Liver (tissue), 9 donors: ENCODE data around the gene GARIN1A. TPM values are rescaled to one million over a fixed set of nuclear protein-coding genes. Genes with fewer than 3 reads are reported as not detected.

Experiments
- DNase-seq: peaks from one replicate; pipeline ENCODE4 v3.0.0-alpha.2; 2017; ENCODE audit warnings: low spot score
- H3K27ac ChIP-seq, 2 donors: one replicate each; pipeline ENCODE4 v1.7.0; 2013; ENCODE audit warnings: inconsistent platforms in 2 of 2, low read length in 2 of 2, control low read depth in 1 of 2, low read depth in 1 of 2, mild to moderate bottlenecking in 1 of 2
- H3K27me3 ChIP-seq, 4 donors: one replicate each; pipeline versions ENCODE4 v1.6.1 to v1.7.0; 2013; ENCODE audit warnings: low read length in 3 of 4, inconsistent platforms in 1 of 4, mild to moderate bottlenecking in 1 of 4, moderate library complexity in 1 of 4; ENCODE audit not compliant: control insufficient read depth in 4 of 4, insufficient read depth in 4 of 4
- H3K36me3 ChIP-seq, 4 donors: one replicate each; pipeline versions ENCODE4 v1.6.1 to v1.7.0; 2013; ENCODE audit warnings: low read length in 3 of 4, mild to moderate bottlenecking in 3 of 4, low read depth in 1 of 4, moderate library complexity in 1 of 4; ENCODE audit not compliant: control insufficient read depth in 4 of 4, insufficient read depth in 3 of 4
- H3K4me1 ChIP-seq, 4 donors: one replicate each; pipeline versions ENCODE4 v1.6.1 to v1.7.0; 2013; ENCODE audit warnings: low read length in 3 of 4, mild to moderate bottlenecking in 3 of 4, moderate library complexity in 1 of 4; ENCODE audit not compliant: control insufficient read depth in 4 of 4, insufficient read depth in 4 of 4
- H3K4me3 ChIP-seq, 3 donors: one replicate each; pipeline versions ENCODE4 v1.6.1 to v1.7.0; 2013; ENCODE audit warnings: low read length in 3 of 3, control low read depth in 1 of 3, low read depth in 1 of 3, mild to moderate bottlenecking in 1 of 3
- H3K9ac ChIP-seq, 2 donors: one replicate each; pipeline ENCODE4 v1.7.0; 2013; ENCODE audit warnings: low read length in 2 of 2, mild to moderate bottlenecking in 2 of 2, moderate library complexity in 2 of 2, control low read depth in 1 of 2, low read depth in 1 of 2
- H3K9me3 ChIP-seq, 4 donors: one replicate each; pipeline versions ENCODE4 v1.6.1 to v1.7.0; 2013; ENCODE audit warnings: low read length in 3 of 4; ENCODE audit not compliant: control insufficient read depth in 4 of 4
- CTCF ChIP-seq: fragments of 150-350 bp; IDR thresholded peaks from 2 replicates; pipeline ENCODE4 v1.5.1; 2017; ENCODE audit warnings: improper control_type of control experiment, low read depth, low read length; ENCODE audit not compliant: missing input control
- EGR1 ChIP-seq, 2 donors: IDR thresholded peaks; 2 replicates each; pipeline ENCODE4 v1.6.1; 2016 to 2018; ENCODE audit warnings: antibody characterized with exemption in 2 of 2, low read depth in 2 of 2
- FOXA1 ChIP-seq: IDR thresholded peaks from 2 replicates; pipeline ENCODE4 v1.6.1; 2016; ENCODE audit warnings: antibody characterized with exemption
- FOXA2 ChIP-seq: IDR thresholded peaks from 2 replicates; pipeline ENCODE4 v1.6.1; 2016; ENCODE audit warnings: antibody characterized with exemption
- GABPA ChIP-seq, 2 donors: IDR thresholded peaks in 1 of 2; conservative IDR thresholded peaks in 1 of 2; 2 replicates each; pipeline ENCODE4 v1.6.1; 2016; ENCODE audit warnings: antibody characterized with exemption in 2 of 2, mild to moderate bottlenecking in 1 of 2, moderate library complexity in 1 of 2
- HNF4A ChIP-seq, 2 donors: conservative IDR thresholded peaks; 2 replicates each; pipeline ENCODE4 v1.6.1; 2016; ENCODE audit warnings: antibody characterized with exemption in 2 of 2, mild to moderate bottlenecking in 2 of 2
- HNF4G ChIP-seq: IDR thresholded peaks from 2 replicates; pipeline ENCODE4 v1.6.1; 2016; ENCODE audit warnings: antibody characterized with exemption
- JUND ChIP-seq, 2 donors: IDR thresholded peaks; 2 replicates each; pipeline ENCODE4 v1.6.1; 2016; ENCODE audit warnings: antibody characterized with exemption in 2 of 2
- MAX ChIP-seq: IDR thresholded peaks from 2 replicates; pipeline ENCODE4 v1.6.1; 2016; ENCODE audit warnings: antibody characterized with exemption
- NR2F2 ChIP-seq: IDR thresholded peaks from 2 replicates; pipeline ENCODE4 v1.6.1; 2016; ENCODE audit warnings: antibody characterized with exemption
- RAD21 ChIP-seq, 2 donors: IDR thresholded peaks; 2 replicates each; pipeline ENCODE4 v1.6.1; 2016; ENCODE audit warnings: antibody characterized with exemption in 2 of 2, mild to moderate bottlenecking in 2 of 2
- RXRA ChIP-seq, 2 donors: IDR thresholded peaks; 2 replicates each; pipeline ENCODE4 v1.6.1; 2017 to 2018; ENCODE audit warnings: antibody characterized with exemption in 2 of 2, mild to moderate bottlenecking in 1 of 2
- SP1 ChIP-seq: IDR thresholded peaks from 2 replicates; pipeline ENCODE4 v1.6.1; 2018; ENCODE audit warnings: antibody characterized with exemption, mild to moderate bottlenecking
- TAF1 ChIP-seq: conservative IDR thresholded peaks from 2 replicates; pipeline ENCODE4 v1.6.1; 2016; ENCODE audit warnings: antibody characterized with exemption, mild to moderate bottlenecking
- YY1 ChIP-seq: IDR thresholded peaks from 2 replicates; pipeline ENCODE4 v1.6.1; 2016; ENCODE audit warnings: antibody characterized with exemption, mild to moderate bottlenecking
- WGBS: extraction: QIAGEN DNeasy Blood & Tissue Kit; methylation state at CpG from one replicate; pipeline ENCODE4 v1.1.7; 2013; 5-methylcytosine and 5-hydroxymethylcytosine counted together
- polyA plus RNA-seq, 2 donors: library from polyadenylated mRNA; stranded (reverse) in 1 of 2; unstranded in 1 of 2; fragments of 200-250 nt in 1 of 2; fragments of >200 nt in 1 of 2; fragmentation: Nextera tagmentation in 1 of 2; extraction: Ambion mirVana in 1 of 2; gene quantifications; one replicate each; pipeline versions ENCODE4 v1.2.1 to v1.2.3, GENCODE V29; 2013 to 2015
- total RNA-seq, 2 donors: library from RNA; depleted of rRNA; stranded (reverse); fragments of >200 nt; gene quantifications; one replicate each; pipeline ENCODE4 v1.2.3, GENCODE V29; 2014
- TF ChIP-seq, protein P1 (sequence below): IDR thresholded peaks from 2 replicates; pipeline ENCODE4 v1.6.1; 2016; ENCODE audit warnings: antibody characterized with exemption
- TF ChIP-seq, protein P2 (sequence below): IDR thresholded peaks from 2 replicates; pipeline ENCODE4 v1.6.1; 2016; ENCODE audit warnings: antibody characterized with exemption, mild to moderate bottlenecking
- TF ChIP-seq, protein P3 (sequence below): IDR thresholded peaks from 2 replicates; pipeline ENCODE4 v1.6.1; 2016; ENCODE audit warnings: antibody characterized with exemption
- donor health status: healthy.
- donor health status: healthy.
- donor health status: healthy.
- donor health status: healthy.
- donor health status: healthy.

The GARIN1A gene
- total and polyA plus RNA-seq, 4 donors, result 0.08 to 0.50 (median 0.19) TPM

GRCh38 chr7:128701062-128701785 is 29.1 kb downstream of the GARIN1A start:
- Histone ChIP-seq H3K9ac (no peak overlapping the region), H3K4me1 (peaks cover 0 to 3% (median 0%) of the 10 kb centered on the region in 4 donors), H3K36me3 (no peaks in the 10 kb centered on the region), H3K4me3 (no peak overlapping the region), H3K9me3 (no peaks in the 10 kb centered on the region), H3K27me3 (peaks cover 0 to 20% (median 2%) of the 10 kb centered on the region in 4 donors), H3K27ac (no peak overlapping the region)
- TF ChIP-seq YY1 (no peak), HNF4G (no peak), SP1 (no peak), RAD21 (IDR thresholded peaks at IDR 0.05) (no peak), MAX (no peak), HNF4A (conservative IDR thresholded peaks at IDR 0.05) (no peak), JUND (IDR thresholded peaks at IDR 0.05) (no peak), FOXA1 (no peak), RXRA (IDR thresholded peaks at IDR 0.05) (no peak), EGR1 (IDR thresholded peaks at IDR 0.05; ENCODE audit: low read depth in 2 of 2) (no peak), FOXA2 (no peak), NR2F2 (no peak), TAF1 (no peak), CTCF (no peak), GABPA (IDR thresholded peaks at IDR 0.05 in 1 of 2, conservative IDR thresholded peaks at IDR 0.05 in 1 of 2) (no peak)
- TF ChIP-seq, protein P1, sequence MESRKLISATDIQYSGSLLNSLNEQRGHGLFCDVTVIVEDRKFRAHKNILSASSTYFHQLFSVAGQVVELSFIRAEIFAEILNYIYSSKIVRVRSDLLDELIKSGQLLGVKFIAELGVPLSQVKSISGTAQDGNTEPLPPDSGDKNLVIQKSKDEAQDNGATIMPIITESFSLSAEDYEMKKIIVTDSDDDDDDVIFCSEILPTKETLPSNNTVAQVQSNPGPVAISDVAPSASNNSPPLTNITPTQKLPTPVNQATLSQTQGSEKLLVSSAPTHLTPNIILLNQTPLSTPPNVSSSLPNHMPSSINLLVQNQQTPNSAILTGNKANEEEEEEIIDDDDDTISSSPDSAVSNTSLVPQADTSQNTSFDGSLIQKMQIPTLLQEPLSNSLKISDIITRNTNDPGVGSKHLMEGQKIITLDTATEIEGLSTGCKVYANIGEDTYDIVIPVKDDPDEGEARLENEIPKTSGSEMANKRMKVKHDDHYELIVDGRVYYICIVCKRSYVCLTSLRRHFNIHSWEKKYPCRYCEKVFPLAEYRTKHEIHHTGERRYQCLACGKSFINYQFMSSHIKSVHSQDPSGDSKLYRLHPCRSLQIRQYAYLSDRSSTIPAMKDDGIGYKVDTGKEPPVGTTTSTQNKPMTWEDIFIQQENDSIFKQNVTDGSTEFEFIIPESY, result no peak
- TF ChIP-seq, protein P2, sequence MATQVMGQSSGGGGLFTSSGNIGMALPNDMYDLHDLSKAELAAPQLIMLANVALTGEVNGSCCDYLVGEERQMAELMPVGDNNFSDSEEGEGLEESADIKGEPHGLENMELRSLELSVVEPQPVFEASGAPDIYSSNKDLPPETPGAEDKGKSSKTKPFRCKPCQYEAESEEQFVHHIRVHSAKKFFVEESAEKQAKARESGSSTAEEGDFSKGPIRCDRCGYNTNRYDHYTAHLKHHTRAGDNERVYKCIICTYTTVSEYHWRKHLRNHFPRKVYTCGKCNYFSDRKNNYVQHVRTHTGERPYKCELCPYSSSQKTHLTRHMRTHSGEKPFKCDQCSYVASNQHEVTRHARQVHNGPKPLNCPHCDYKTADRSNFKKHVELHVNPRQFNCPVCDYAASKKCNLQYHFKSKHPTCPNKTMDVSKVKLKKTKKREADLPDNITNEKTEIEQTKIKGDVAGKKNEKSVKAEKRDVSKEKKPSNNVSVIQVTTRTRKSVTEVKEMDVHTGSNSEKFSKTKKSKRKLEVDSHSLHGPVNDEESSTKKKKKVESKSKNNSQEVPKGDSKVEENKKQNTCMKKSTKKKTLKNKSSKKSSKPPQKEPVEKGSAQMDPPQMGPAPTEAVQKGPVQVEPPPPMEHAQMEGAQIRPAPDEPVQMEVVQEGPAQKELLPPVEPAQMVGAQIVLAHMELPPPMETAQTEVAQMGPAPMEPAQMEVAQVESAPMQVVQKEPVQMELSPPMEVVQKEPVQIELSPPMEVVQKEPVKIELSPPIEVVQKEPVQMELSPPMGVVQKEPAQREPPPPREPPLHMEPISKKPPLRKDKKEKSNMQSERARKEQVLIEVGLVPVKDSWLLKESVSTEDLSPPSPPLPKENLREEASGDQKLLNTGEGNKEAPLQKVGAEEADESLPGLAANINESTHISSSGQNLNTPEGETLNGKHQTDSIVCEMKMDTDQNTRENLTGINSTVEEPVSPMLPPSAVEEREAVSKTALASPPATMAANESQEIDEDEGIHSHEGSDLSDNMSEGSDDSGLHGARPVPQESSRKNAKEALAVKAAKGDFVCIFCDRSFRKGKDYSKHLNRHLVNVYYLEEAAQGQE, result no peak
- TF ChIP-seq, protein P3, sequence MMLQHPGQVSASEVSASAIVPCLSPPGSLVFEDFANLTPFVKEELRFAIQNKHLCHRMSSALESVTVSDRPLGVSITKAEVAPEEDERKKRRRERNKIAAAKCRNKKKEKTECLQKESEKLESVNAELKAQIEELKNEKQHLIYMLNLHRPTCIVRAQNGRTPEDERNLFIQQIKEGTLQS, result no peak
- no peak for DNase-seq
- WGBS, result 72% methylated on average over 6 of the region's 6 CpGs
